Lower lobe of right lung (tissue), 2 donors: ENCODE measurements around the gene CASZ1. TPM values are rescaled to one million over a fixed set of nuclear protein-coding genes. Genes with fewer than 3 reads are reported as not detected.
A peak's percentile ranks its signal among the peaks of the same experiment; 100 is the strongest.

Source experiments
- ATAC-seq, 2 donors: fragments of 200-7000 bp; cut with Tn5 transposase; one replicate each; pipeline ENCODE4 v1.9.1; 2020 to 2022; ENCODE audit warnings: mild to moderate bottlenecking in 2 of 2, moderate library complexity in 2 of 2
- DNase-seq: peaks from one replicate; pipeline ENCODE4 v3.0.0-alpha.2; 2020
- H3K27ac ChIP-seq: fragments of 200-600 bp; one replicate; pipeline ENCODE4 v1.8.0; 2022
- H3K27me3 ChIP-seq: fragments of 200-600 bp; one replicate; pipeline ENCODE4 v1.8.0; 2022; ENCODE audit warnings: low read depth
- H3K36me3 ChIP-seq: fragments of 200-600 bp; one replicate; pipeline ENCODE4 v1.8.0; 2022; ENCODE audit warnings: mild to moderate bottlenecking
- H3K4me1 ChIP-seq: fragments of 200-600 bp; one replicate; pipeline ENCODE4 v1.8.0; 2022
- H3K4me3 ChIP-seq: fragments of 200-600 bp; one replicate; pipeline ENCODE4 v1.8.0; 2022; ENCODE audit warnings: mild to moderate bottlenecking
- H3K9me3 ChIP-seq: fragments of 200-600 bp; one replicate; pipeline ENCODE4 v1.8.0; 2022
- intact Hi-C: fragments of 100-400 bp; cut with DNase I; formaldehyde crosslinking; loops from one replicate; pipeline ENCODE4 v1.11.0; 2022
- total RNA-seq: library from RNA; stranded (reverse); fragmentation: NEBNext Ultra II Directional; extraction: Animal tissue kit (Norgen Biotek cat#: 25700); gene quantifications from one replicate; pipeline ENCODE4 v1.2.1, GENCODE V29; 2021
- TF ChIP-seq, protein P1 (sequence below): fragments of 200-600 bp; IDR thresholded peaks from one replicate; pipeline ENCODE4 v1.8.0; 2022; ENCODE audit warnings: antibody characterized with exemption, mild to moderate bottlenecking
- donor health status: DM: no; HTN: yes; CAD: no; lungs with severe emphysema.

Gene CASZ1
- total RNA-seq, 1 donor from 2014 or later, result 47.5 TPM

DNA sequence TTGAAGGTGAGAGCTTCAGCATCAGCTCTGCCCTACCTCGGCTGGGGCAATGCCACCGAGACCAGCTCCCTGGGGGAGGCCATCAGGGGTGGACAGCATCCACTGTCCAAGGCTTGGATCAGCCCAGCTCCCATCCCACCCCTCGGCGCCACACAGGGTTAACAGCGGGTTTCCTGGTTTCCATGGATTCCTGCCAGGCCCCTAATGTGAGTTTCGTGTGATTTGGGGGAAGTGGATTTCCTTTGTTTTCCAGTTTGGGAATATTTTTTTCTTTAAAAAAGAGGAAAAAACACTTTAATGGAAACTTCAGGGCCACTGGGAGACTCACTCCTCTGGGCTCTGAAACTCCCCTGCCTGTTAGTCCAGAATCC, 34.3 kb downstream of the CASZ1 start:
- no peak for DNase-seq
- Histone ChIP-seq H3K27ac (peak overlapping the region; percentile 81), H3K9me3 (no peaks in the 10 kb centered on the region), H3K4me3 (peak overlapping the region; percentile 14), H3K36me3 (peaks cover 6% of the 10 kb centered on the region), H3K27me3 (no peaks in the 10 kb centered on the region), H3K4me1 (peaks cover 45% of the 10 kb centered on the region)
- TF ChIP-seq, protein P1, sequence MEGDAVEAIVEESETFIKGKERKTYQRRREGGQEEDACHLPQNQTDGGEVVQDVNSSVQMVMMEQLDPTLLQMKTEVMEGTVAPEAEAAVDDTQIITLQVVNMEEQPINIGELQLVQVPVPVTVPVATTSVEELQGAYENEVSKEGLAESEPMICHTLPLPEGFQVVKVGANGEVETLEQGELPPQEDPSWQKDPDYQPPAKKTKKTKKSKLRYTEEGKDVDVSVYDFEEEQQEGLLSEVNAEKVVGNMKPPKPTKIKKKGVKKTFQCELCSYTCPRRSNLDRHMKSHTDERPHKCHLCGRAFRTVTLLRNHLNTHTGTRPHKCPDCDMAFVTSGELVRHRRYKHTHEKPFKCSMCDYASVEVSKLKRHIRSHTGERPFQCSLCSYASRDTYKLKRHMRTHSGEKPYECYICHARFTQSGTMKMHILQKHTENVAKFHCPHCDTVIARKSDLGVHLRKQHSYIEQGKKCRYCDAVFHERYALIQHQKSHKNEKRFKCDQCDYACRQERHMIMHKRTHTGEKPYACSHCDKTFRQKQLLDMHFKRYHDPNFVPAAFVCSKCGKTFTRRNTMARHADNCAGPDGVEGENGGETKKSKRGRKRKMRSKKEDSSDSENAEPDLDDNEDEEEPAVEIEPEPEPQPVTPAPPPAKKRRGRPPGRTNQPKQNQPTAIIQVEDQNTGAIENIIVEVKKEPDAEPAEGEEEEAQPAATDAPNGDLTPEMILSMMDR, result no peak
- intact Hi-C loops, result no loop called here
- no peak for ATAC-seq

GRCh38 chr1:10761503-10762152, 34.8 kb downstream of the CASZ1 start:
- no peaks in the 10 kb centered on the region for H3K9me3 ChIP-seq
- ATAC-seq (peak; percentile 86 to 89), DNase-seq (peak; percentile 83)
- H3K36me3 ChIP-seq, result peaks cover 6% of the 10 kb centered on the region
- H3K27ac ChIP-seq, result peak overlapping the region; percentile 81
- H3K4me3 ChIP-seq, result peak overlapping the region; percentile 14
- intact Hi-C loops, result no loop called here
- H3K27me3 ChIP-seq, result no peaks in the 10 kb centered on the region
- TF ChIP-seq, protein P1, result no peak
- H3K4me1 ChIP-seq, result peaks cover 44% of the 10 kb centered on the region

- no peak for DNase-seq
- peak in 1 of 2 donors; percentile 1 for ATAC-seq
- peaks cover 6% of the 10 kb centered on the region for H3K36me3 ChIP-seq
- H3K27me3 ChIP-seq, result no peaks in the 10 kb centered on the region
- H3K4me3 ChIP-seq, result no peak overlapping the region
- TF ChIP-seq, protein P1, result no peak
- peak overlapping the region; percentile 81 for H3K27ac ChIP-seq
- intact Hi-C loops, result no loop called here
- no peaks in the 10 kb centered on the region for H3K9me3 ChIP-seq
- peaks cover 44% of the 10 kb centered on the region for H3K4me1 ChIP-seq
Observed at GRCh38 chr1:10760566-10761502, 35.6 kb downstream of the CASZ1 start.

DNA sequence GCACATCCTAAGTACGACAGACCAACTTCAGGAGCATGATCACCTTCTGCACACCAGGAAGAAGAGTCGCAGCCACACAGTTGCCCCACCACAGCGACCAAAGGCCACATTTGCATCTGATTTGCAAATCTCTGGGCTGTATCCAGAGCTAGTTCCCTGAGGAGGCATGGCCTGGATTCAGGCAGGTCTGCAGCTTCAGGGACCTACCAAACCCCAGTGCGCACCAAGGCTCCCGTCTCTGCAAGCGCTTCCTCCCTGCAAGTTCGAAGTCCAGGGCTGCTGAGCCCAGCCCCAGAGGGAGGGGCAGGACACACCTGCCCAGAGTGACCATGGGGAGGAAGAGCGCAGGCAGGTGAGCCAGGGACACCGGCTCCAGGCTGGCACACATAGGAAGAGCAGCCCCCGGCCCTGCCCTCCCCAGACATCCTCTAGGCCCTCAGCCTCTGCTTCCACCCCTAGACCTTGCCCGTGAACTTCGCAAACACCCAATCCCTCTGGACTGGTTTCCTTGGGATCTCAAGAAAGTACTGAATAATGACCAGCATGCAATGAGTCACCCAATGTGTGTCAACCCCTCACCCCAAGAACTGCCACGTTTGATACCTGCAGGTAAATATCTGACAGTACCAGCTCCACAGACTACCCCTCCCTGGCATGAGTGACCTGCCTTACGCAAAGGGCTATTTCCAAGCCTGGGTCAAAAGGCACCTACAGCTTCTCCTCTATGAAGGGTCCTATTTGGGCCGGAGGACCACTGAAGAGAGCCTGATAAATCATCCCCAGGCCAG, 36.8 kb downstream of the CASZ1 start:
- TF ChIP-seq, protein P1, result no peak
- Histone ChIP-seq H3K9me3 (no peaks in the 10 kb centered on the region), H3K36me3 (peaks cover 6% of the 10 kb centered on the region), H3K27me3 (no peaks in the 10 kb centered on the region), H3K4me1 (peaks cover 44% of the 10 kb centered on the region), H3K27ac (no peak overlapping the region), H3K4me3 (no peak overlapping the region)
- intact Hi-C loops, result no loop called here
- ATAC-seq (no peak), DNase-seq (no peak)

DNA sequence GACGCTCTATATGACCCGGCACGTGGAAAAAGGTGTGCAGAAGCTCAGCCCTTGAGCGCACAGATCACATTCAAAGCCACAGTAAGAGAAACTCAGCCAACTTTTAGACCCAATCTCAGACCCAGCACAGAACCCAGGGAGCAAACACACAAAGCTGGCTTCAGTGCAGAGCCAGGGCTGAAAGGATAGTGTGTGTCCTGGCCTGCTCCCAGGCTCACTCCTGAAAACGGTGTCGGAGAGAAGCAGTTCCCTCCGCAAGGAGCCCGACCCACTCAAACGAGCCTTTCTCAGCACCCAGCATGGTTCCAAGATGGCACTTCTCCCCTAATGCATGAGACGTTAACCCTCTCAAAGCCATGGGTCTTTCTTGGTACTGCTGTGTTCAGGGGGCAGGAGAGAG, 39.6 kb downstream of the CASZ1 start:
- intact Hi-C loops, result no loop called here
- TF ChIP-seq, protein P1, result no peak
- no peak for ATAC-seq
- Histone ChIP-seq H3K27ac (no peak overlapping the region), H3K4me3 (no peak overlapping the region), H3K36me3 (peaks cover 6% of the 10 kb centered on the region), H3K9me3 (no peaks in the 10 kb centered on the region), H3K4me1 (peaks cover 27% of the 10 kb centered on the region), H3K27me3 (no peaks in the 10 kb centered on the region)
- DNase-seq, result no peak
